ENCODE data around the gene MAN1C1.

DNA sequence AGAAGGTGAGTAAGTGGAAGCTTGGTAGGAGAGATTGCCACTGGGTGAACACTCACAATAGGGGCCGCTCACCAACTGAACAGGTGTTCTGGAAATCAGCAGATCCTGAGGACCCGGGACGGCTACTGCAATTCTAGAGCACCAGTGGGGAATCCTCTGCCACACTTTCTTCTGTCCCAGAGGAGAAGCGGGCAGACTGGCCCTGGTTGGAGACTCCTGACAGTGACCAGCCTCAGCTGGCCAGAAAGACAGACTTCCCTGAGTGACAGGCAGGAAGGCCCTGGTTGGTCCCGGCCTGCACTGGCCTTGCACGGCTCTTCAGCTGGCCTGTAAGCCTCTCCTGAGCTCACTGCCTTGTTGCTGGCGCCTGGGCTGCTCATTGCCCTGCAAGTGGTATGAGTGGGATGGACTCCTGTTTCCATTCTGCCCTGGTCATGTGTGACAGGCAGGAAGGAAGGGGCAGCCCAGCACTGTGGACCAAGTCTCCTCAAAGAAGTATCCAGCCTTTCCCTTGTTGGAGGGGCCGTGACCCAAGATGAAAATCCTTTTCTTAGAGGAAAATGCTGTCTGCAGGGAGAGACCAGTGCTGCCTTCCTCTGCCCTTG, 34.5 kb downstream of the MAN1C1 start:
- TF ChIP-seq BRCA1 (IDR thresholded peaks at IDR 0.05; ENCODE audit: low read depth, low read length), result no peak
- no peak for TF ChIP-seq TAF1 (IDR thresholded peaks at IDR 0.05; ENCODE audit: borderline replicate concordance, low read depth, low read length)
- TF ChIP-seq KDM1A (IDR thresholded peaks at IDR 0.05; ENCODE audit: borderline replicate concordance), result no peak
- no peak for TF ChIP-seq ZNF274 (IDR thresholded peaks at IDR 0.05; ENCODE audit: insufficient read depth, insufficient read length)
- no peak for TF ChIP-seq POLR2A (IDR thresholded peaks at IDR 0.05; ENCODE audit: low read depth, low read length)
- TF ChIP-seq, protein P1, sequence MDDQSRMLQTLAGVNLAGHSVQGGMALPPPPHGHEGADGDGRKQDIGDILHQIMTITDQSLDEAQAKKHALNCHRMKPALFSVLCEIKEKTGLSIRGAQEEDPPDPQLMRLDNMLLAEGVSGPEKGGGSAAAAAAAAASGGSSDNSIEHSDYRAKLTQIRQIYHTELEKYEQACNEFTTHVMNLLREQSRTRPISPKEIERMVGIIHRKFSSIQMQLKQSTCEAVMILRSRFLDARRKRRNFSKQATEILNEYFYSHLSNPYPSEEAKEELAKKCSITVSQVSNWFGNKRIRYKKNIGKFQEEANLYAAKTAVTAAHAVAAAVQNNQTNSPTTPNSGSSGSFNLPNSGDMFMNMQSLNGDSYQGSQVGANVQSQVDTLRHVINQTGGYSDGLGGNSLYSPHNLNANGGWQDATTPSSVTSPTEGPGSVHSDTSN (IDR thresholded peaks at IDR 0.05; ENCODE audit: insufficient replicate concordance, low read depth, low read length), result no peak
- TF ChIP-seq, protein P2, sequence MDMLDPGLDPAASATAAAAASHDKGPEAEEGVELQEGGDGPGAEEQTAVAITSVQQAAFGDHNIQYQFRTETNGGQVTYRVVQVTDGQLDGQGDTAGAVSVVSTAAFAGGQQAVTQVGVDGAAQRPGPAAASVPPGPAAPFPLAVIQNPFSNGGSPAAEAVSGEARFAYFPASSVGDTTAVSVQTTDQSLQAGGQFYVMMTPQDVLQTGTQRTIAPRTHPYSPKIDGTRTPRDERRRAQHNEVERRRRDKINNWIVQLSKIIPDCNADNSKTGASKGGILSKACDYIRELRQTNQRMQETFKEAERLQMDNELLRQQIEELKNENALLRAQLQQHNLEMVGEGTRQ (IDR thresholded peaks at IDR 0.05; ENCODE audit: borderline replicate concordance, low read depth, low read length), result no peak

Data from GM12878 (cell line).